Transverse colon (tissue), 4 donors: ENCODE measurements around the gene CCL22.

Source experiments
- CTCF ChIP-seq, 5 experiments: fragments of 200-600 bp in 3 of 5; fragments of 450-650 bp in 2 of 5; sonication (generic) in 3 of 5; IDR thresholded peaks; 1 replicate in 2 of 5; 2 replicates in 3 of 5; pipeline ENCODE4 v1.5.1; 2016 to 2017; ENCODE audit warnings: antibody characterized with exemption in 5 of 5, inconsistent platforms in 3 of 5, mild to moderate bottlenecking in 2 of 5, moderate library complexity in 1 of 5
- EP300 ChIP-seq: sonication (generic); formaldehyde crosslinking; IDR thresholded peaks from one replicate; pipeline ENCODE4 v1.6.1; 2017; ENCODE audit warnings: antibody characterized with exemption, low read depth
- POLR2A ChIP-seq: fragments of 450-650 bp; IDR thresholded peaks from one replicate; pipeline ENCODE4 v1.6.1; 2016; ENCODE audit warnings: antibody characterized with exemption, mild to moderate bottlenecking, moderate library complexity
- POLR2AphosphoS5 ChIP-seq, 3 donors: sonication (generic); formaldehyde crosslinking; IDR thresholded peaks; one replicate each; pipeline ENCODE4 v1.6.1; 2016; ENCODE audit warnings: antibody characterized with exemption in 3 of 3

GRCh38 chr16:57361404-57361803, 2.8 kb downstream of the CCL22 start:
- TF ChIP-seq CTCF (IDR thresholded peaks at IDR 0.05) (no peak), EP300 (no peak), POLR2A (no peak), POLR2AphosphoS5 (IDR thresholded peaks at IDR 0.05) (no peak)
